K562 treated with DMSO at 1 percent for 48 hours (cell line): ENCODE data around the gene FAM163B. TPM values are rescaled to one million over a fixed set of nuclear protein-coding genes. Genes with fewer than 3 reads are reported as not detected.

Experiments
- total RNA-seq: library from RNA; unstranded; fragments of 300-600 nt; gene quantifications from 2 replicates; pipeline ENCODE4 v1.2.3, GENCODE V29; 2022; ENCODE audit warnings: low replicate concordance; ENCODE audit errors: extremely low read depth

FAM163B gene
- not detected in 2 replicates for total RNA-seq

DNA sequence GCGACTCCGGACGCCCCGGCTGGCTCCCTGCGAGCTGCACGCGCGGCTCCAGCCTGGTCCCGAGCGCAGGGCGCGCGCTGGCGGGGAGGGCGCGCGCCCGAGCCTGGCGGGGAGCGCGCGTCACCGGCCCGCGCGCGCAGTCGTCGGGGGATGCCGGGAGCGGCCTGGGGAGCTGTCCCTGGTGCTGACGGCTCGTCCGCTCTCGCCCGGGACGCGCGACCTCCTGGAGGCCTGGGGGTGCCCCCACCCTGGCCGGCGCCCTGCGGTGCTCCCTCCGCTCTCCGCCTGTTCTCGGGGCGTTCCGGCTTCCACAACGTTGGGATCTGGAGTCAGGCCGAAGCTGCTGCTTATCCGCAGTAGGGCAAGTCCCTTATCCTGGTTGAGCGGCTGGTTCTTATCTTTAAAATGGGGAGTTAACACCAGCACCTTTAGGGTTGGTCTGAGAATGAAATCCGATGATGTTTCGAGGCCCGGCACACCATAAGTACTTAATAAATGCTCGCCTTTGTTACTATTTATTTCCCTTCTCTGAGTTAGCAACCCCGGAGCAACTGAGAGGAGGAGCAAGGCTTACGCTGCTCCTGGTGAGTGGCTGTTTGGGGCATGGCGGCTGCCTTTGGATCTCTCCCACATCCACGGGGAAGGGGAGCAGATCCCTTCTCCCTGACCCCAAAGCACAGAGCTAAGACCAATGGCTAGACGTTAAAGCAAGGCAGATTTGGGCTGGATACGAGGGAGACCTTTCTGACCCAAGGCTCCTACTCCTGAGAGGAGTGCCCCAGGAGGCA is at the start of gene FAM163B:
Gene FAM163B, minus strand, starts transcription at position 79 of the 788 bp plus-strand sequence. CDS start 29,166 bp downstream, outside the sequence.

DNA sequence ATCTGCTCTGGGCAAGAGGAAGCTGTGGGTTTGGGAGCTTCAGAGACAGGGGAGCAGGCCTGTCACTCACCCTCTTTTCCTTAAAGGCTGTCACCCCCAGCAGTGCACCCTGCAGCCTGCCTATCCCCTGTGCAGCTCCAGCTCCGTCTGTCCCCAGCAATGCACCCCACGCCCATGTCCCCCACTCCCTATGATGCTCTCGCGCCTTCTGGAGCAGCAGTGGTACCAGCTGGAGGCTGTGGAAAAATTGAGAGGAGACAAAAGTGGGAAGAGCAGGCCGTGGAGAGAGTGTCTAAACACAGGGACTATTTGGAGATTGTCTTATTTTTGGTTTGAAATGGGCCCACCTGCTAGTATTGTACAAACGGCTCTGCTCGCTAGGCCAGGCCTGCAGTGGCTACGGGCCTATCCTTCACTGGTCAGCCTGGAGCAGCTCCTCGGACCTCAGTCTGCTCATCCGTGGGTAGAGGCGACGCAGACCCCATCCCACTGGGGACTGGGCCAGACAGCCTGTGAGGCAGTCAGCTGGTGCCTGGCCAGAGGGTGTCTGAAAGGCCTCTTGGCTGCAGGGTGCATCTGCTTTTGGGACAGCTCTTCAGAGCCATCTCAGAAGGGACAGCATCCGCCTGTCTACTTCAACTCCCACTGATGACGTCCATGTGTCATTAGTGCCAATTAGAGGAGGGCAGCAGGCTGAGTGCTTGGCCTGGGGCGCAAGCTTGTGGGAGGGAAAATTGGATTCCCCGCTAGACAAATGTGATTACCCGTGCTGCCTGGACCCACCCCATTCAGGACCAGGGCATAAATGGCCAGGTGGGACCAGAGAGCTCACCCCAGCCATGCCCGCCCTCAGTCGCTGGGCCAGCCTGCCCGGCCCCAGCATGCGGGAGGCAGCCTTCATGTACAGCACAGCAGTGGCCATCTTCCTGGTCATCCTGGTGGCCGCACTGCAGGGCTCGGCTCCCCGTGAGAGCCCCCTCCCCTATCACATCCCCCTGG is 26.6 kb upstream of the FAM163B start, which contains the start of gene DBH:
Gene DBH, plus strand, starts transcription at position 831 of the 999 bp plus-strand sequence. Its CDS starts 9 bp downstream, at position 840.

DNA sequence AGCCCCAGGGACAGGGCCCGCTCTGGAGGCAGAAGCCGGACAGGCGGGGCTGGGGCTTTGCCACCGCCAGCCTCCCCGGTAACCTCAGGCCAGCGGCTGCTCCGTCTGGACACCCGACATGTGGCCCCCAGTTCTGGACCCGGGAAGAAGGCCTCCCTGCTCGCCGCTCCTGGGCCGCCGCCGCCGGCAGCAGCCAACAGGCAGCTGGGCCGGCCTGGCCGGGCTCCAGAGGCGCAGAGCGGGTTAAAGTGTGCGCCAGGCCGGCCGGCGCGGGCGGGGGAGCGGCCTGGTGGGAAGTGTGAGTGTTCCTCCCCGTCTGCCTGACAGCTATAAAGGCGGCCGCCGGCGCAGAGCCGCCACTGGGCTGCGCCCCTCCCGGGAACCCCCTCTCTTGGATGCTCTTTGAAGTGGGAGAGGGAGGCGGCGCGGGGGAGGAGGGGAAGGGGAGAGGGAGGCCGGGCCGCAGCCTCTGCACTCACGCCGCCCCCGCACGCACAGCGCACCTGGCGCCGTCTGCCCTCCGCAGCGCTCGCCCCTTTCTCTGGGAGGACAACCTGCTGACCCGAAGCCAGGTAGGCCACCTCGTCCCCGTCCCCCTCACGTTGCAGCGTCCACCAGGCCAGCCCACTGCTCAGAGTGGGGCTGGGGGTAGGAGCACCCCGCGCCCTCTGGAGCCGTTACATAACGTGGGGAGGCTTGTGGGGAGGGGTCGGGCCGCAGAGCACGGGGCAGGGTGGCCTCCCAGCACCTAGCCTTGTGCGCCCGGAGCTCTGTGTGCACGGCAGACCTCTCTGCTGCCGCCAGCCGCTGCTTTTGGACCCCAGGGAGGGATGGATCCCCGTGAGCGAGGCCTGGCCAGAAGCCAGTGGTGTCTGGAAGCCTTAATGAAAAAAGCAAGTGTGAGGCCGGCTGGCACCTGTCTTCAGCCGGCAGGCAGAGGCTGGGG is 74.6 kb downstream of the FAM163B start, which contains the start of gene ADAMTSL2:
Gene ADAMTSL2, plus strand, starts transcription at position 359 of the 946 bp plus-strand sequence. CDS start 2,009 bp downstream, outside the sequence.

Other genes with a start within 250 kb of the FAM163B start
- 175 TPM in 1 of 2 replicates, not detected in the other for gene SURF4, start 233.3 kb downstream of the FAM163B start, total RNA-seq
- not detected in 2 replicates for gene STKLD1, start 233.0 kb downstream of the FAM163B start, total RNA-seq
- not detected in 2 replicates for gene REXO4, start 191.4 kb downstream of the FAM163B start, total RNA-seq
- not detected in 2 replicates for gene ADAMTS13, start 187.0 kb downstream of the FAM163B start, total RNA-seq
- not detected in 2 replicates for gene CACFD1, start 149.4 kb downstream of the FAM163B start, total RNA-seq
- gene SLC2A6, start 130.3 kb downstream of the FAM163B start, total RNA-seq: not detected in 2 replicates
- not detected in 2 replicates for gene MYMK, start 84.4 kb downstream of the FAM163B start, total RNA-seq
- not detected in 2 replicates for gene ADAMTSL2, start 74.7 kb downstream of the FAM163B start, total RNA-seq
- gene DBH, start 27.0 kb upstream of the FAM163B start, total RNA-seq: not detected in 2 replicates
- not detected in 2 replicates for gene SARDH, start 129.0 kb upstream of the FAM163B start, total RNA-seq